ENCODE data around the gene OAS1.
"Not testable (repeated sequence)": the region's sequence is repeated elsewhere in the genome, so short reads cannot be mapped to it uniquely, and the experiment has no call there.

The OAS1 gene

GRCh38 chr12:112900298-112901145 is 6.2 kb upstream of the OAS1 start:
- DNase-seq, result peak; percentile 2

GRCh38 chr12:112901271-112901670 is 5.5 kb upstream of the OAS1 start:
- no peak for DNase-seq

GRCh38 chr12:112904571-112904970 is 2.2 kb upstream of the OAS1 start:
- no peak for DNase-seq

- no peak for DNase-seq
Measured at GRCh38 chr12:112905451-112906089, 1.2 kb upstream of the OAS1 start.

GRCh38 chr12:112907415-112908157 is 824 bp downstream of the OAS1 start:
- DNase-seq, result peak; percentile 19

GRCh38 chr12:112908548-112908947 is 1.8 kb downstream of the OAS1 start:
- no peak for DNase-seq

- DNase-seq, result no peak
Measured at GRCh38 chr12:112909693-112910092, 2.9 kb downstream of the OAS1 start.

- DNase-seq, result no peak
Measured at GRCh38 chr12:112913038-112913688, 6.4 kb downstream of the OAS1 start.

- DNase-seq, result not testable (repeated sequence)
Measured at GRCh38 chr12:112913888-112914287, 7.1 kb downstream of the OAS1 start.

GRCh38 chr12:112916270-112916669 is 9.5 kb downstream of the OAS1 start:
- DNase-seq, result no peak

GRCh38 chr12:112919121-112919520 is 12.4 kb downstream of the OAS1 start:
- no peak for DNase-seq

- DNase-seq, result no peak
Measured at GRCh38 chr12:112924986-112925385, 18.2 kb downstream of the OAS1 start.

- DNase-seq, result not testable (repeated sequence)
Measured at GRCh38 chr12:112926416-112927033, 19.8 kb downstream of the OAS1 start.

GRCh38 chr12:112927475-112927874 is 20.7 kb downstream of the OAS1 start:
- no peak for DNase-seq

GRCh38 chr12:112927925-112928324 is 21.2 kb downstream of the OAS1 start:
- no peak for DNase-seq

GRCh38 chr12:112928978-112929377 is 22.2 kb downstream of the OAS1 start:
- no peak for DNase-seq

- no peak for DNase-seq
Measured at GRCh38 chr12:112929715-112930114, 23.0 kb downstream of the OAS1 start.

GRCh38 chr12:112930350-112930749 is 23.6 kb downstream of the OAS1 start:
- DNase-seq, result no peak

GRCh38 chr12:112932485-112933128 is 25.8 kb downstream of the OAS1 start:
- no peak for DNase-seq

- DNase-seq, result no peak
Measured at GRCh38 chr12:112933129-112933505, 26.4 kb downstream of the OAS1 start.

- DNase-seq, result no peak
Measured at GRCh38 chr12:112936264-112936663, 29.5 kb downstream of the OAS1 start.

GRCh38 chr12:112936927-112937326 is 30.2 kb downstream of the OAS1 start:
- DNase-seq, result no peak
